ENCODE measurements around the gene EDDM3A.

EDDM3A gene

DNA sequence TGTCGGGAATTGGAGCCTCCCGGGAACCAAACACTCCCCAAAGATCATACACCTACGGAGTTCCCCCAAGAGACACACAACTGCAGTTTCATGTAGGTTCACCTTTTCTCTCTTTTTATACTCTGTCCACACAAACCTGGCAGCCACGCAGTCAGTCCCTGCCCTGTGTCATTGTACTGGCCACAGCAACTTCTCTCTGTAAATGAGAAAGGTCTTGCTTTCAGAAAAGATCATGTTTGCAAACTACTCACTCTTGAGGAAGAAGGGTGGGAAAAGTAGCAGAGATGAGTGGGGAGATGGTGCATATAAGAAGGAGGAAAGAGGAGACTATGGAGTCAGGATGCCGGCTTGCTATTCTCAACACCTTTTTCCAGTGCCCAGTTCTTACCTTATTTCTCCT, 46.8 kb upstream of the EDDM3A start:
- TF ChIP-seq TAF1 (IDR thresholded peaks at IDR 0.05; ENCODE audit: borderline replicate concordance, insufficient read depth, low read length) (no peak), FOXP2 (optimal IDR thresholded peaks at IDR 0.05; ENCODE audit: borderline replicate concordance, extremely low read depth, extremely low read length, insufficient read depth) (no peak), REST (IDR thresholded peaks at IDR 0.05; ENCODE audit: insufficient read depth in 1 of 2, low read depth in 2 of 2, low read length in 2 of 2) (no peak), POLR2AphosphoS5 (IDR thresholded peaks at IDR 0.05; ENCODE audit: low read depth, low read length) (no peak), SIN3A (IDR thresholded peaks at IDR 0.05; ENCODE audit: borderline replicate concordance, insufficient read depth, low read length) (no peak)

DNA sequence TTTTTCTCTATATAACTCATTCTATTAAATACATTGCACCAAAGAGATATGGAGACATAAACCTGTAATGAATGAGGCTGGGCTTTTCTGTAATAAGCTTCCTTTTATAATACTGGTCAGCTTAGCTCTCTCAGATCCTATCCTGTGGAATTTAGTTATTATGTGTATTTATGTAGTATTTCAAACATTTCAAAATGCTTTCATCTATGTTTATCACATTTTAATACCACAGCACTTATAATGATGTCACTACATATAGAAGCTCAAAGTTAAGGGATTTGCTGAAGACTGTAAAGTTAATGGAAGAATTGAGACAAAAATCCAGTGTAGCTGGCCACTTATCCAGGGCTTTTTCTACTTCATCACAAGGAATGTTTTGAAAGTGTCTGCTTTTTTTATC, 45.8 kb upstream of the EDDM3A start:
- TF ChIP-seq SIN3A (IDR thresholded peaks at IDR 0.05; ENCODE audit: borderline replicate concordance, insufficient read depth, low read length): no peak
- no peak for TF ChIP-seq FOXP2 (optimal IDR thresholded peaks at IDR 0.05; ENCODE audit: borderline replicate concordance, extremely low read depth, extremely low read length, insufficient read depth)
- TF ChIP-seq REST (IDR thresholded peaks at IDR 0.05; ENCODE audit: insufficient read depth in 1 of 2, low read depth in 2 of 2, low read length in 2 of 2): no peak
- TF ChIP-seq TAF1 (IDR thresholded peaks at IDR 0.05; ENCODE audit: borderline replicate concordance, insufficient read depth, low read length): no peak
- TF ChIP-seq POLR2AphosphoS5 (IDR thresholded peaks at IDR 0.05; ENCODE audit: low read depth, low read length): no peak

DNA sequence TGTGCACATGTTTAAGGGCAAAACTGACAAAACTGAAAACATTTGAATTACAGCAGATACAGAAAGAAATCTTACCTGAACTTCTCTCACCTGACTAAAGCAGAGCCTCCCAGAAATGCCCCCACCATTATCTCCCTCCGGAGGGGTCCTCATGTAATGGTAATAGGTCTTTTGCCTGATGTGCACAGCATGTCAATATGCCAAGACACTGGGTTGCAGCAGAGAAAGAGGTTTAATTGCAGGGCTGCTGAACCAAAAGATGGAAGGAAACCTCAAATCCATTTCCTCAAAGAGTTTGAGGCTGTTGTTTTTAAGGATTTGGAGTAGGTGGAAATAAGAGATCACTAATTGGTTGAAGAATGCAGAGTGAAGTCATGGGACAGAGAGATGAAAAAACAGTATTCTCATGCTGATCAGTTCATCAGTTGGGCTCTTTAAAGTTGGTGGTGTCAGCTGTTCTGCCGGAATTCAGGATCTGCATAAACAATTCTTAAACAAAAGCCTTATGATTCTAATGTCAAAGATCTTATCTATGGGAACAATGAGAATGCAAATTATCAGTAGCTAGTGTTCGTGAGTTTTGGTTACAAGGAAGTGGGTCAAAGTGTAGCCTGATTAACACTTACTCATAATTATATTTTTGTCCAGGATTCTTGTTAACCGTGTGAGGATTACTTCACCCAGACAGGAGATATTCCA, 38.9 kb upstream of the EDDM3A start:
- TF ChIP-seq POLR2AphosphoS5 (IDR thresholded peaks at IDR 0.05; ENCODE audit: low read depth, low read length) (no peak), TAF1 (IDR thresholded peaks at IDR 0.05; ENCODE audit: borderline replicate concordance, insufficient read depth, low read length) (no peak), REST (IDR thresholded peaks at IDR 0.05; ENCODE audit: insufficient read depth in 1 of 2, low read depth in 2 of 2, low read length in 2 of 2) (no peak), SIN3A (IDR thresholded peaks at IDR 0.05; ENCODE audit: borderline replicate concordance, insufficient read depth, low read length) (no peak), FOXP2 (optimal IDR thresholded peaks at IDR 0.05; ENCODE audit: borderline replicate concordance, extremely low read depth, extremely low read length, insufficient read depth) (no peak)

- TF ChIP-seq POLR2AphosphoS5 (IDR thresholded peaks at IDR 0.05; ENCODE audit: low read depth, low read length) (no peak), TAF1 (IDR thresholded peaks at IDR 0.05; ENCODE audit: borderline replicate concordance, insufficient read depth, low read length) (no peak), REST (IDR thresholded peaks at IDR 0.05; ENCODE audit: insufficient read depth in 1 of 2, low read depth in 2 of 2, low read length in 2 of 2) (no peak), SIN3A (IDR thresholded peaks at IDR 0.05; ENCODE audit: borderline replicate concordance, insufficient read depth, low read length) (no peak), FOXP2 (optimal IDR thresholded peaks at IDR 0.05; ENCODE audit: borderline replicate concordance, extremely low read depth, extremely low read length, insufficient read depth) (no peak)
Observed at GRCh38 chr14:20707622-20708021, 38.1 kb upstream of the EDDM3A start.
